ENCODE measurements around the gene TCAP.

The TCAP gene

GRCh38 chr17:39664581-39665561 lies at the start of gene TCAP:
TSS of gene TCAP (plus strand) at chr17:39665349. CDS start at chr17:39665360, 11 bp downstream.
- in situ Hi-C loops (cut with MboI; ENCODE audit: low sequenced_read_pairs), result no loop called here

- in situ Hi-C loops (cut with MboI; ENCODE audit: low sequenced_read_pairs), result no loop called here
Measured at GRCh38 chr17:39615434-39615833, 49.7 kb upstream of the TCAP start.

GRCh38 chr17:39617100-39617445 lies 48.1 kb upstream of the TCAP start:
- in situ Hi-C loops (cut with MboI; ENCODE audit: low sequenced_read_pairs), result no loop called here

GRCh38 chr17:39617446-39618245 lies 47.5 kb upstream of the TCAP start:
- in situ Hi-C loops (cut with MboI; ENCODE audit: low sequenced_read_pairs), result no loop called here

GRCh38 chr17:39618246-39618913 lies 46.8 kb upstream of the TCAP start:
- in situ Hi-C loops (cut with MboI; ENCODE audit: low sequenced_read_pairs), result no loop called here

- in situ Hi-C loops (cut with MboI; ENCODE audit: low sequenced_read_pairs), result no loop called here
Measured at GRCh38 chr17:39618956-39619785, 46.0 kb upstream of the TCAP start.

- in situ Hi-C loops (cut with MboI; ENCODE audit: low sequenced_read_pairs), result no loop called here
Measured at GRCh38 chr17:39619786-39620101, 45.4 kb upstream of the TCAP start.

- in situ Hi-C loops (cut with MboI; ENCODE audit: low sequenced_read_pairs), result no loop called here
Measured at GRCh38 chr17:39621523-39622379, 43.4 kb upstream of the TCAP start.

- in situ Hi-C loops (cut with MboI; ENCODE audit: low sequenced_read_pairs), result no loop called here
Measured at GRCh38 chr17:39622380-39623006, 42.7 kb upstream of the TCAP start.

- in situ Hi-C loops (cut with MboI; ENCODE audit: low sequenced_read_pairs), result no loop called here
Measured at GRCh38 chr17:39623356-39623950, 41.7 kb upstream of the TCAP start.

- in situ Hi-C loops (cut with MboI; ENCODE audit: low sequenced_read_pairs), result no loop called here
Measured at GRCh38 chr17:39624313-39624712, 40.8 kb upstream of the TCAP start.

- in situ Hi-C loops (cut with MboI; ENCODE audit: low sequenced_read_pairs), result no loop called here
Measured at GRCh38 chr17:39625198-39625785, 39.9 kb upstream of the TCAP start.

GRCh38 chr17:39626171-39627046 lies 38.7 kb upstream of the TCAP start, which contains the start of gene PPP1R1B:
TSS of gene PPP1R1B (plus strand) at chr17:39626952. CDS start at chr17:39627393, 441 bp downstream.
- in situ Hi-C loops (cut with MboI; ENCODE audit: low sequenced_read_pairs), result no loop called here

GRCh38 chr17:39627047-39627711 lies 38.0 kb upstream of the TCAP start:
- in situ Hi-C loops (cut with MboI; ENCODE audit: low sequenced_read_pairs), result no loop called here

- in situ Hi-C loops (cut with MboI; ENCODE audit: low sequenced_read_pairs), result no loop called here
Measured at GRCh38 chr17:39627712-39628516, 37.2 kb upstream of the TCAP start.

Measured in HL-60/S4 treated with phorbol 12-myristate 13-acetate at 8.2 ng/mL for 4 days and 3 days (cell line).